H1 (cell line): ENCODE results near the gene POLN. TPM values are rescaled to one million over a fixed set of nuclear protein-coding genes. Genes with fewer than 3 reads are reported as not detected.

Source experiments
- CTCF ChIA-PET: fragments of 300-600 bp; sonication (Branson Sonifier 250); formaldehyde crosslinking; loops from one replicate; lab custom pipeline; 2021; ENCODE audit not compliant: partially characterized antibody; lab: Charles Lee
- POLR2A ChIA-PET: fragments of 300-600 bp; sonication (Branson Sonifier 250); formaldehyde crosslinking; loops from one replicate; lab custom pipeline; 2021; ENCODE audit warnings: inconsistent platforms; ENCODE audit not compliant: partially characterized antibody; lab: Charles Lee
- DNase-seq, 2 experiments: peaks; one replicate each; pipeline versions ENCODE4 v3.0.0 to v3.0.0-alpha.2; 2010 to 2022; ENCODE audit warnings: low spot score in 2 of 2, low read depth in 1 of 2, mixed read lengths in 1 of 2
- FAIRE-seq: peaks from 2 replicates; lab custom pipeline; 2011; peaks lifted over from hg19 to GRCh38; lab: Jason Lieb, UNC
- H2AFZ ChIP-seq: 2 replicates; pipeline ENCODE4 v1.8.1; 2012; ENCODE audit warnings: low read length, inconsistent platforms
- H2AK5ac ChIP-seq: 2 replicates; pipeline ENCODE4 v1.6.1; 2013; ENCODE audit warnings: low read depth, low read length
- H2BK120ac ChIP-seq: replicated peaks from 2 replicates; pipeline ENCODE3; 2013; ENCODE audit warnings: low read depth, low read length, inconsistent platforms
- H2BK12ac ChIP-seq: 2 replicates; pipeline ENCODE4 v1.6.1; 2013; ENCODE audit warnings: low read depth, low read length
- H2BK15ac ChIP-seq: 2 replicates; pipeline ENCODE4 v1.6.1; 2013; ENCODE audit warnings: low read length
- H2BK20ac ChIP-seq: 2 replicates; pipeline ENCODE4 v1.6.1; 2013; ENCODE audit warnings: low read length
- H2BK5ac ChIP-seq: 2 replicates; pipeline ENCODE4 v1.6.1; 2013; ENCODE audit warnings: low read depth, low read length
- H3K14ac ChIP-seq: 2 replicates; pipeline ENCODE4 v1.6.1; 2013; ENCODE audit warnings: inconsistent platforms; ENCODE audit not compliant: insufficient read length
- H3K18ac ChIP-seq: 2 replicates; pipeline ENCODE4 v1.6.1; 2013; ENCODE audit warnings: low read length; ENCODE audit errors: extremely low read depth
- H3K23ac ChIP-seq: 2 replicates; pipeline ENCODE4 v1.6.1; 2013; ENCODE audit warnings: inconsistent platforms; ENCODE audit not compliant: insufficient read length
- H3K23me2 ChIP-seq: 2 replicates; pipeline ENCODE4 v1.6.1; 2013; ENCODE audit warnings: low read depth, low read length
- H3K27ac ChIP-seq: 2 replicates; pipeline ENCODE4 v1.6.1; 2011; ENCODE audit warnings: low read depth, low read length, inconsistent platforms
- H3K27me3 ChIP-seq, 4 experiments: replicated peaks in 1 of 4; 1 replicate in 1 of 4; 2 replicates in 3 of 4; pipeline versions ENCODE4 v1.6.1 to v1.8.1; 2011 to 2013; ENCODE audit warnings: low read length in 3 of 4, mild to moderate bottlenecking in 3 of 4, inconsistent platforms in 2 of 4, mixed read lengths in 2 of 4, moderate library complexity in 1 of 4; ENCODE audit not compliant: control insufficient read depth in 3 of 4, insufficient read depth in 3 of 4; ENCODE audit errors: extremely low read depth in 1 of 4
- H3K36me3 ChIP-seq, 4 experiments: 2 replicates each; pipeline versions ENCODE4 v1.6.1 to v1.8.1; 2011 to 2013; ENCODE audit warnings: mild to moderate bottlenecking in 4 of 4, low read length in 3 of 4, moderate library complexity in 2 of 4, control low read depth in 1 of 4, inconsistent platforms in 1 of 4; ENCODE audit not compliant: insufficient read depth in 4 of 4, control insufficient read depth in 2 of 4
- H3K4ac ChIP-seq: replicated peaks from 2 replicates; pipeline ENCODE3; 2013; ENCODE audit warnings: low read length, low read depth, mixed read lengths, inconsistent platforms; ENCODE audit not compliant: insufficient read length
- H3K4me1 ChIP-seq, 4 experiments: replicated peaks in 1 of 4; 1 replicate in 1 of 4; 2 replicates in 3 of 4; pipeline versions ENCODE4 v1.6.1 to v1.8.1; 2011 to 2013; ENCODE audit warnings: low read length in 3 of 4, inconsistent platforms in 2 of 4, mixed read lengths in 1 of 4; ENCODE audit not compliant: insufficient read depth in 4 of 4, control insufficient read depth in 3 of 4
- H3K4me2 ChIP-seq, 2 experiments: 2 replicates each; pipeline versions ENCODE4 v1.6.1 to v1.8.1; 2011 to 2013; ENCODE audit warnings: low read depth in 2 of 2, low read length in 2 of 2, control low read depth in 1 of 2, inconsistent platforms in 1 of 2, mild to moderate bottlenecking in 1 of 2; ENCODE audit not compliant: insufficient read depth in 1 of 2
- H3K4me3 ChIP-seq, 4 experiments: fragments of 200-600, 300-600 bp in 1 of 4; sonication (generic), shearing (Covaris generic), sonication (Bioruptor Twin) in 1 of 4; 2 replicates each; pipeline versions ENCODE4 v1.5.1 to v1.8.1; 2011 to 2016; ENCODE audit warnings: low read length in 4 of 4, low read depth in 3 of 4, control low read depth in 2 of 4, inconsistent platforms in 2 of 4, mild to moderate bottlenecking in 2 of 4, mixed read lengths in 1 of 4, moderate library complexity in 1 of 4; ENCODE audit not compliant: insufficient read depth in 2 of 4; ENCODE audit errors: extremely low read depth in 1 of 4
- H3K56ac ChIP-seq: replicated peaks from 2 replicates; pipeline ENCODE3; 2013; ENCODE audit warnings: low read depth, mild to moderate bottlenecking, mixed read lengths, low read length, inconsistent platforms; ENCODE audit not compliant: insufficient read length
- H3K79me1 ChIP-seq: 2 replicates; pipeline ENCODE4 v1.6.1; 2013; ENCODE audit warnings: low read depth, low read length, control low read depth
- H3K79me2 ChIP-seq, 2 experiments: 2 replicates each; pipeline versions ENCODE4 v1.6.1 to v1.8.1; 2012 to 2013; ENCODE audit warnings: low read length in 2 of 2, mild to moderate bottlenecking in 2 of 2, inconsistent platforms in 1 of 2; ENCODE audit not compliant: insufficient read depth in 2 of 2, control insufficient read depth in 1 of 2
- H3K9ac ChIP-seq, 4 experiments: replicated peaks in 1 of 4; 1 replicate in 1 of 4; 2 replicates in 3 of 4; pipeline versions ENCODE4 v1.6.1 to v1.8.1; 2011 to 2013; ENCODE audit warnings: low read depth in 3 of 4, low read length in 3 of 4, control low read depth in 2 of 4, mild to moderate bottlenecking in 2 of 4, moderate library complexity in 2 of 4, inconsistent platforms in 1 of 4; ENCODE audit errors: extremely low read depth in 1 of 4
- H3K9me3 ChIP-seq, 2 experiments: 2 replicates each; pipeline versions ENCODE4 v1.6.1 to v1.8.1; 2012 to 2013; ENCODE audit warnings: mild to moderate bottlenecking in 2 of 2, moderate library complexity in 2 of 2, control low read depth in 1 of 2, inconsistent platforms in 1 of 2, low read depth in 1 of 2, low read length in 1 of 2, mixed read lengths in 1 of 2; ENCODE audit not compliant: insufficient read depth in 2 of 2
- H4K20me1 ChIP-seq, 2 experiments: replicated peaks in 1 of 2; 2 replicates each; pipeline versions ENCODE3 to v1.8.1; 2011 to 2013; ENCODE audit warnings: inconsistent platforms in 2 of 2, low read length in 2 of 2, mild to moderate bottlenecking in 1 of 2; ENCODE audit not compliant: insufficient read depth in 2 of 2, control insufficient read depth in 1 of 2
- H4K5ac ChIP-seq: 2 replicates; pipeline ENCODE4 v1.6.1; 2013; ENCODE audit warnings: low read length, low read depth, mixed read lengths, inconsistent platforms; ENCODE audit not compliant: insufficient read length
- H4K8ac ChIP-seq: 2 replicates; pipeline ENCODE4 v1.8.0; 2013; ENCODE audit warnings: mild to moderate bottlenecking, moderate library complexity, low read length, inconsistent platforms; ENCODE audit not compliant: insufficient read depth; ENCODE audit errors: extremely low read depth
- H4K91ac ChIP-seq: replicated peaks from 2 replicates; pipeline ENCODE3; 2013; ENCODE audit warnings: low read length, mixed read lengths, inconsistent platforms; ENCODE audit not compliant: insufficient read length
- BRCA1 ChIP-seq: IDR thresholded peaks from 2 replicates; pipeline ENCODE4 v1.6.1; 2012; ENCODE audit warnings: low read depth, low read length, improper control_type of control experiment
- CREB1 ChIP-seq: IDR thresholded peaks from 2 replicates; pipeline ENCODE4 v1.6.1; 2012; ENCODE audit warnings: inconsistent platforms
- PHF8 ChIP-seq: fragments of 200-600 bp; sonication (generic); conservative IDR thresholded peaks from 2 replicates; pipeline ENCODE4 v1.7.1; 2012; ENCODE audit warnings: low read depth, mild to moderate bottlenecking, inconsistent platforms, low read length, moderate library complexity
- POU5F1 ChIP-seq: IDR thresholded peaks from 2 replicates; pipeline ENCODE4 v1.6.1; 2011; ENCODE audit warnings: low read depth, mild to moderate bottlenecking, low read length, moderate library complexity
- RBBP5 ChIP-seq: IDR thresholded peaks from 2 replicates; pipeline ENCODE4 v1.7.1; 2012; ENCODE audit warnings: low read depth, mild to moderate bottlenecking, inconsistent platforms, low read length, moderate library complexity, borderline replicate concordance
- RFX5 ChIP-seq: IDR thresholded peaks from 2 replicates; pipeline ENCODE4 v1.6.1; 2011; ENCODE audit warnings: low read depth, low read length, improper control_type of control experiment, borderline replicate concordance
- SIX5 ChIP-seq: IDR thresholded peaks from 2 replicates; pipeline ENCODE4 v1.6.1; 2011; ENCODE audit warnings: mild to moderate bottlenecking, low read depth, low read length
- TAF1 ChIP-seq: IDR thresholded peaks from 2 replicates; pipeline ENCODE4 v1.6.1; 2011; ENCODE audit warnings: mild to moderate bottlenecking, low read depth, low read length
- TBP ChIP-seq: IDR thresholded peaks from 2 replicates; pipeline ENCODE4 v1.6.1; 2011; ENCODE audit warnings: low read depth, low read length, improper control_type of control experiment
- WGBS, 2 experiments: shearing (Covaris generic) in 1 of 2; methylation state at CpG; one replicate each; pipeline versions ENCODE4 v1.1.6 to v1.1.7; 2013 to 2015; ENCODE audit warnings: low lambda C conversion rate in 2 of 2, mixed read lengths in 2 of 2, inconsistent platforms in 1 of 2, low coverage in 1 of 2, missing lambda C conversion rate in 1 of 2; ENCODE audit not compliant: insufficient replicate concordance in 2 of 2, insufficient coverage in 1 of 2, insufficient read length in 1 of 2; ENCODE audit errors: extremely low coverage in 1 of 2, missing lambda C conversion rate in 1 of 2; 5-methylcytosine and 5-hydroxymethylcytosine counted together
- polyA plus RNA-seq, 7 experiments: library from polyadenylated mRNA; depleted of rRNA in 3 of 7; stranded (reverse) in 5 of 7; unstranded in 2 of 7; fragments of >200 nt in 5 of 7; fragments of 200-250 nt in 2 of 7; gene quantifications; 1 replicate in 5 of 7; 2 replicates in 1 of 7; 4 replicates in 1 of 7; pipeline versions ENCODE4 v1.2.1 to v1.2.3, GENCODE V29; 2011 to 2013; ENCODE audit warnings: missing spikeins in 2 of 7, mixed read lengths in 2 of 7
- total RNA-seq: library from RNA; stranded (reverse); fragmentation: NEBNext Ultra II Directional; extraction: Animal tissue kit (Norgen Biotek cat#: 25700); gene quantifications from 2 replicates; pipeline ENCODE4 v1.2.1, GENCODE V29; 2021

The POLN gene
- total and polyA plus RNA-seq, 2 of the 8 experiments (the other 6 are each of a cell fraction or from before 2014, with no cell fraction given) = 0.98 to 1.5 TPM

DNA sequence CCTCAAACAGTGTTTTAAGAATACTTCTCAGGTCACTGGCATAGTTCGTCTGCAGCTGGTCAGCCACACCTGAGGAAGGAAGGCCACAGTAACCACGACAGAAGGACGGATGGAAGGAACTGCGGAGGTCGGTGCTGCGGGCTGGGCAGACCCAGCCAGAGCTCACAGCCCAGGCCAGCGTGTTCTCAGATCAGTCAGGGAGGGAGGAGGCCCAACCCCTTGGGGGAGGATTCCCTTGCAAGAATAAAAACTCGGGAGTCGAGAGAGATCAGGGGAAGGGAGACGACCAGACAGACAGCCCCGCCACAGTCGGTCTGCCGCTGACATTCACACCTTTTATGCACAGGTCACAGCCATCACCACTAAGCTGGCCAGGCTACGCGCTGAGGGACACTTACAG is 31.3 kb upstream of the POLN start:
- H3K79me1 ChIP-seq = no peaks in the 10 kb centered on the region
- H3K79me2 ChIP-seq = no peaks in the 10 kb centered on the region
- H3K27ac ChIP-seq = no peak overlapping the region
- H3K18ac ChIP-seq = no peak overlapping the region
- TF ChIP-seq SIX5 (no peak), PHF8 (no peak), POU5F1 (no peak), BRCA1 (no peak), TBP (no peak), RBBP5 (no peak), TAF1 (no peak), RFX5 (no peak), CREB1 (no peak)
- no peak overlapping the region for H3K23ac ChIP-seq
- H3K23me2 ChIP-seq = no peaks in the 10 kb centered on the region
- no peak overlapping the region for H3K4me3 ChIP-seq
- H3K36me3 ChIP-seq = no peaks in the 10 kb centered on the region
- no peak overlapping the region for H3K56ac ChIP-seq
- no peak overlapping the region for H2AFZ ChIP-seq
- no peak overlapping the region for H4K91ac ChIP-seq
- DNase-seq (no peak), FAIRE-seq (no peak)
- H2BK120ac ChIP-seq = no peak overlapping the region
- H4K5ac ChIP-seq = no peak overlapping the region
- no peak overlapping the region for H2BK12ac ChIP-seq
- no peak overlapping the region for H3K9ac ChIP-seq
- H3K4ac ChIP-seq = no peak overlapping the region
- H3K4me2 ChIP-seq = no peak overlapping the region
- ChIA-PET CTCF (interaction anchor here (1.1 kb wide), 1 partner anchor 81 kb away, joined by 3 read pairs; no protein-coding TSS in a partner anchor), POLR2A (no interaction called here)
- peaks cover 0 to 1% of the 10 kb centered on the region in 2 experiments for H4K20me1 ChIP-seq
- no peak overlapping the region for H2BK15ac ChIP-seq
- H3K9me3 ChIP-seq = no peaks in the 10 kb centered on the region
- no peak overlapping the region for H2BK20ac ChIP-seq
- H2AK5ac ChIP-seq = no peak overlapping the region
- 0 out of 2 replicates have a peak overlapping the region, but pooled peaks have one; percentile 2 for H4K8ac ChIP-seq
- H3K27me3 ChIP-seq = no peaks in the 10 kb centered on the region
- no peak overlapping the region for H3K14ac ChIP-seq
- no peak overlapping the region; the same call in 1 of the 2 replicates for H2BK5ac ChIP-seq
- WGBS, 2 experiments = 85% methylated on average over 15 of the region's 15 CpGs; no CpG with 5 or more reads in 1 of the 2 experiments
- peaks cover 0 to 10% (median 7%) of the 10 kb centered on the region in 4 experiments; a peak in 5 of 7 replicates for H3K4me1 ChIP-seq
